Right lobe of liver (tissue), 4 donors: ENCODE results near the gene MPP4.

Experiments used
- POLR2A ChIP-seq: fragments of 450-650 bp; IDR thresholded peaks from one replicate; pipeline ENCODE4 v1.6.1; 2017; ENCODE audit warnings: antibody characterized with exemption, mild to moderate bottlenecking
- TF ChIP-seq, protein P1 (sequence below), 4 donors: fragments of 200-600 bp in 3 of 4; fragments of 450-650 bp in 1 of 4; IDR thresholded peaks; one replicate each; pipeline versions ENCODE4 v1.5.1 to v1.8.0; 2016 to 2022; ENCODE audit warnings: antibody characterized with exemption in 4 of 4, mild to moderate bottlenecking in 2 of 4
- donor health status: DM: no; HTN: no; CAD: no.
- donor health status: DM: no; HTN: no; CAD: no.
- donor health status: DM: no; HTN: yes; CAD: no.

- TF ChIP-seq, protein P1, sequence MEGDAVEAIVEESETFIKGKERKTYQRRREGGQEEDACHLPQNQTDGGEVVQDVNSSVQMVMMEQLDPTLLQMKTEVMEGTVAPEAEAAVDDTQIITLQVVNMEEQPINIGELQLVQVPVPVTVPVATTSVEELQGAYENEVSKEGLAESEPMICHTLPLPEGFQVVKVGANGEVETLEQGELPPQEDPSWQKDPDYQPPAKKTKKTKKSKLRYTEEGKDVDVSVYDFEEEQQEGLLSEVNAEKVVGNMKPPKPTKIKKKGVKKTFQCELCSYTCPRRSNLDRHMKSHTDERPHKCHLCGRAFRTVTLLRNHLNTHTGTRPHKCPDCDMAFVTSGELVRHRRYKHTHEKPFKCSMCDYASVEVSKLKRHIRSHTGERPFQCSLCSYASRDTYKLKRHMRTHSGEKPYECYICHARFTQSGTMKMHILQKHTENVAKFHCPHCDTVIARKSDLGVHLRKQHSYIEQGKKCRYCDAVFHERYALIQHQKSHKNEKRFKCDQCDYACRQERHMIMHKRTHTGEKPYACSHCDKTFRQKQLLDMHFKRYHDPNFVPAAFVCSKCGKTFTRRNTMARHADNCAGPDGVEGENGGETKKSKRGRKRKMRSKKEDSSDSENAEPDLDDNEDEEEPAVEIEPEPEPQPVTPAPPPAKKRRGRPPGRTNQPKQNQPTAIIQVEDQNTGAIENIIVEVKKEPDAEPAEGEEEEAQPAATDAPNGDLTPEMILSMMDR (IDR thresholded peaks at IDR 0.05): no peak
- TF ChIP-seq POLR2A: no peak
Measured at GRCh38 chr2:201664334-201664733, 34.1 kb downstream of the MPP4 start.
